ENCODE data around the gene IFNL1. TPM values are rescaled to one million over a fixed set of nuclear protein-coding genes. Genes with fewer than 3 reads are reported as not detected.

The IFNL1 gene
- total RNA-seq, 2 experiments from 2014 or later = not detected

DNA sequence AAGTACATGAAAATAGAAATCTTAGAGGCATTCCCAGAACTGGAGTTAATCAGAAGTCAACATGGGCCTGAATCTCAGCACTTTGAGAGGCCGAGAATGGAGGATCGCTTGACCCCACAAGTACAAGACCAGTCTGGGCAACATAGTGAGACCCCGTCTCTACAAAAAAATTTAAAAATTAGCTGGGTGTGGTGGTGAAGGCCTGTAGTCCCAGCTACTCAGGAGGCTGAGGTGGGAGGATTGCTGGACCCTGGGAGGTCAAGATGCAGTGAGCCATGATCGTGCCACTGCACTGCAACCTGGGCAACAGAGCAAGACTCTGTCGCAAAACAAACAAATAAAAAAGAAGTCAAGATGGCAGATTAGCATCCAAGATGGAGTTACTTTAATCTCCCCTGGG is 19.5 kb upstream of the IFNL1 start:
- DNase-seq (ENCODE audit: low spot score) = no peak

GRCh38 chr19:39277598-39277997 is 18.6 kb upstream of the IFNL1 start:
- DNase-seq (ENCODE audit: low spot score) = no peak
- Histone ChIP-seq H2AFZ (ENCODE audit: low read length) (no peak overlapping the region), H3K9me3 (ENCODE audit: low read length) (no peaks in the 10 kb centered on the region), H3K36me3 (ENCODE audit: insufficient read depth, low read length) (no peaks in the 10 kb centered on the region), H3K79me2 (ENCODE audit: insufficient read depth, low read depth, low read length) (no peaks in the 10 kb centered on the region), H3K4me3 (ENCODE audit: low read depth, low read length, poor library complexity, severe bottlenecking) (no peak overlapping the region), H3K4me1 (ENCODE audit: insufficient read depth, low read length, poor library complexity, severe bottlenecking) (no peaks in the 10 kb centered on the region), H3K27ac (ENCODE audit: low read depth, low read length, poor library complexity, severe bottlenecking) (no peak overlapping the region), H3K9me2 (ENCODE audit: insufficient read depth, low read length) (no peaks in the 10 kb centered on the region), H4K20me1 (ENCODE audit: insufficient read depth, low read length) (no peaks in the 10 kb centered on the region), H3K4me2 (ENCODE audit: low read length) (no peak overlapping the region)
- POLR2A ChIA-PET = no interaction called here
- CTCF ChIA-PET (ENCODE audit: unreplicated experiment) = no interaction called here
- intact Hi-C loops (cut with micrococcal nuclease; ENCODE audit: unreplicated experiment) = no loop called here
- BruUV-seq (replicated peaks) = no TSS peak
- TF ChIP-seq CTCF (conservative IDR thresholded peaks at IDR 0.05; ENCODE audit: low read length) = no peak
- TF ChIP-seq EZH2phosphoT487 (IDR thresholded peaks at IDR 0.05; ENCODE audit: borderline replicate concordance, low read depth, low read length) = no peak

More for the DNA sequence above, 19.5 kb upstream of the IFNL1 start:
- H2AFZ ChIP-seq (ENCODE audit: low read length) = no peak overlapping the region
- no peak overlapping the region for H3K27ac ChIP-seq (ENCODE audit: low read depth, low read length, poor library complexity, severe bottlenecking)
- no peak overlapping the region for H3K4me3 ChIP-seq (ENCODE audit: low read depth, low read length, poor library complexity, severe bottlenecking)
- H3K9me3 ChIP-seq (ENCODE audit: low read length) = no peaks in the 10 kb centered on the region
- H3K4me2 ChIP-seq (ENCODE audit: low read length) = no peak overlapping the region
- H3K36me3 ChIP-seq (ENCODE audit: insufficient read depth, low read length) = no peaks in the 10 kb centered on the region
- intact Hi-C loops (cut with micrococcal nuclease; ENCODE audit: unreplicated experiment) = no loop called here
- H3K4me1 ChIP-seq (ENCODE audit: insufficient read depth, low read length, poor library complexity, severe bottlenecking) = no peaks in the 10 kb centered on the region
- ChIA-PET CTCF (ENCODE audit: unreplicated experiment) (no interaction called here), POLR2A (no interaction called here)
- H4K20me1 ChIP-seq (ENCODE audit: insufficient read depth, low read length) = no peaks in the 10 kb centered on the region
- H3K79me2 ChIP-seq (ENCODE audit: insufficient read depth, low read depth, low read length) = no peaks in the 10 kb centered on the region
- TF ChIP-seq EZH2phosphoT487 (IDR thresholded peaks at IDR 0.05; ENCODE audit: borderline replicate concordance, low read depth, low read length) (no peak), CTCF (conservative IDR thresholded peaks at IDR 0.05; ENCODE audit: low read length) (no peak)
- no peaks in the 10 kb centered on the region for H3K9me2 ChIP-seq (ENCODE audit: insufficient read depth, low read length)
- no TSS peak for BruUV-seq (replicated peaks)

DNA sequence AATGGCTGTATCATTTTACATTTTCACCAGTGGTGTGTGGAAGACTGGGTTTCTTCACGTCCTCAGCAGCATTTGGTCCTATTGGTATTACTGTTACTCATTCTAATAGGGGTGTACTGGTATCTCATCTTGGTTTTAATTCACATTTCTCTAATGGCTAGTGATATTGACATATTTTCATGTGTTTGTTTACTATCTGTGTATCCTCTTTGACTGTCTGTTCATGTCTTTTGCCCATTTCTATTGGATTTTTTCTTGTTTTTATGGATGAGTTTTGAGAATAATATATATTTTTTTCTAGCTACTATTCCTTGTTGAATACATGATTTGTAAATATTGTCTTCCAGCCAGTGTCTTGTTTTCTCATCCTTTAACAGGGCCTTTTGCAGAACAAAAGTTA is 14.2 kb upstream of the IFNL1 start:
- TF ChIP-seq CTCF (conservative IDR thresholded peaks at IDR 0.05; ENCODE audit: low read length) (no peak), EZH2phosphoT487 (IDR thresholded peaks at IDR 0.05; ENCODE audit: borderline replicate concordance, low read depth, low read length) (no peak)

More for the DNA sequence above, 14.2 kb upstream of the IFNL1 start:
- no TSS peak for BruUV-seq (replicated peaks)
- H3K27ac ChIP-seq (ENCODE audit: low read depth, low read length, poor library complexity, severe bottlenecking) = no peak overlapping the region
- H3K79me2 ChIP-seq (ENCODE audit: insufficient read depth, low read depth, low read length) = no peaks in the 10 kb centered on the region
- ChIA-PET POLR2A (no interaction called here), CTCF (ENCODE audit: unreplicated experiment) (no interaction called here)
- H3K9me3 ChIP-seq (ENCODE audit: low read length) = peaks cover 8% of the 10 kb centered on the region; the same call in 1 of the 2 replicates
- H3K4me3 ChIP-seq (ENCODE audit: low read depth, low read length, poor library complexity, severe bottlenecking) = no peak overlapping the region
- H3K9me2 ChIP-seq (ENCODE audit: insufficient read depth, low read length) = no peaks in the 10 kb centered on the region
- no peak overlapping the region for H3K4me2 ChIP-seq (ENCODE audit: low read length)
- no peaks in the 10 kb centered on the region for H3K4me1 ChIP-seq (ENCODE audit: insufficient read depth, low read length, poor library complexity, severe bottlenecking)
- no peaks in the 10 kb centered on the region for H4K20me1 ChIP-seq (ENCODE audit: insufficient read depth, low read length)
- intact Hi-C loops (cut with micrococcal nuclease; ENCODE audit: unreplicated experiment) = no loop called here
- H3K36me3 ChIP-seq (ENCODE audit: insufficient read depth, low read length) = no peaks in the 10 kb centered on the region
- no peak overlapping the region for H2AFZ ChIP-seq (ENCODE audit: low read length)
- no peak for DNase-seq (ENCODE audit: low spot score)
